Measurements from ENCODE around the gene CX3CR1.

The CX3CR1 gene

DNA sequence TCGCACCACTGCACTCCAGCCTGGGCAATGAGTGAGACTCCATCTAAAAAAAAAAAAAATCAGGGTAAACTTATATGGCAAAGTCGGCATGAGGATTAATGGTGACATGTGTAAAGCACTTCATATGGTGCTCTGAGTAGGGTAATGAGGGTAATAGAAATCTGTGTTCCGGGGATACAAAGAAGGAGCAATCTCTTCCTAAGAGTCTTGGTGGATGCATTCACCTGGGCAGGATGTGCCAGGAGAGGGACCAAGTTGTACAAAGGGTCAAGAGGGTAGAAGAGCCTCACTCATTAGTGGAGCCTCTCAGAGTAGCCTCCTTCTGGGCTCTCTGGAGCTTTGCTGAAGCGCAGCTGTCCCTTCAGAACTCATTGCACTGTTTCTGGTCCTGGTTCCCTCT is 9.3 kb upstream of the CX3CR1 start:
- Histone ChIP-seq H3K4me1 (ENCODE audit: control insufficient read depth, insufficient read depth, low read length) (peaks cover 2% of the 10 kb centered on the region), H3K9ac (ENCODE audit: low read depth, low read length) (no peak overlapping the region)

DNA sequence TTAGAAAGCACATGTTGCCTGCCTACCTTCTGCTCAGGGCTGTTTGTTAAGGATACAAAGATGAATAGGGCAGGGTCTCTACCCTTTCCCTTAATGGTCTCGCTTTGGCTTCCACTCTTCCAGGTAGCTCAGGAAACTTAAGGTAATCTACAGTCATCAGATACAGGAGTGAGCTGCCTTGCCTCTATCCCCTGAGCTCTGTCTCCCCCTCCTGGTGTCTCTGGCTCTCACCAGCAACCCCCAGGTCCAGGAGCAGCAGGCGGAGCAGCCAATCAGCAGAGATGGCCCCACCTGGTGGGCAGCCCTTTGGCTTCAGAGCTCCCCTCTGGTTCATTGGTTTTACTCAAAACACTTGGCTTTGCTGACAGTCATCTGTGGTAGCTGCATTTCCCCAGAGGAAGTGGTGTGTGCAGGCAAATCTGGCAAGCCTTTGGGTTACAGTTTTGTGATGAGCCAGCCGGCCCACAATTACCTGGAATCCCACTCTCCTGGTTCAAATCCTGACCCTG is 8.5 kb upstream of the CX3CR1 start:
- H3K27me3 ChIP-seq (ENCODE audit: control insufficient read depth, insufficient read depth, low read length) = no peaks in the 10 kb centered on the region
- no peaks in the 10 kb centered on the region for H3K9me3 ChIP-seq (ENCODE audit: control insufficient read depth, insufficient read depth, low read length)
- H3K4me3 ChIP-seq (ENCODE audit: low read depth, low read length) = no peak overlapping the region
- peaks cover 2% of the 10 kb centered on the region for H3K4me1 ChIP-seq (ENCODE audit: control insufficient read depth, insufficient read depth, low read length)
- no peaks in the 10 kb centered on the region for H3K36me3 ChIP-seq (ENCODE audit: control insufficient read depth, insufficient read depth, low read length)
- H3K9ac ChIP-seq (ENCODE audit: low read depth, low read length) = no peak overlapping the region

More for the DNA sequence above, 9.3 kb upstream of the CX3CR1 start:
- H3K9me3 ChIP-seq (ENCODE audit: control insufficient read depth, insufficient read depth, low read length) = no peaks in the 10 kb centered on the region
- no peaks in the 10 kb centered on the region for H3K36me3 ChIP-seq (ENCODE audit: control insufficient read depth, insufficient read depth, low read length)
- H3K4me3 ChIP-seq (ENCODE audit: low read depth, low read length) = no peak overlapping the region
- no peaks in the 10 kb centered on the region for H3K27me3 ChIP-seq (ENCODE audit: control insufficient read depth, insufficient read depth, low read length)

DNA sequence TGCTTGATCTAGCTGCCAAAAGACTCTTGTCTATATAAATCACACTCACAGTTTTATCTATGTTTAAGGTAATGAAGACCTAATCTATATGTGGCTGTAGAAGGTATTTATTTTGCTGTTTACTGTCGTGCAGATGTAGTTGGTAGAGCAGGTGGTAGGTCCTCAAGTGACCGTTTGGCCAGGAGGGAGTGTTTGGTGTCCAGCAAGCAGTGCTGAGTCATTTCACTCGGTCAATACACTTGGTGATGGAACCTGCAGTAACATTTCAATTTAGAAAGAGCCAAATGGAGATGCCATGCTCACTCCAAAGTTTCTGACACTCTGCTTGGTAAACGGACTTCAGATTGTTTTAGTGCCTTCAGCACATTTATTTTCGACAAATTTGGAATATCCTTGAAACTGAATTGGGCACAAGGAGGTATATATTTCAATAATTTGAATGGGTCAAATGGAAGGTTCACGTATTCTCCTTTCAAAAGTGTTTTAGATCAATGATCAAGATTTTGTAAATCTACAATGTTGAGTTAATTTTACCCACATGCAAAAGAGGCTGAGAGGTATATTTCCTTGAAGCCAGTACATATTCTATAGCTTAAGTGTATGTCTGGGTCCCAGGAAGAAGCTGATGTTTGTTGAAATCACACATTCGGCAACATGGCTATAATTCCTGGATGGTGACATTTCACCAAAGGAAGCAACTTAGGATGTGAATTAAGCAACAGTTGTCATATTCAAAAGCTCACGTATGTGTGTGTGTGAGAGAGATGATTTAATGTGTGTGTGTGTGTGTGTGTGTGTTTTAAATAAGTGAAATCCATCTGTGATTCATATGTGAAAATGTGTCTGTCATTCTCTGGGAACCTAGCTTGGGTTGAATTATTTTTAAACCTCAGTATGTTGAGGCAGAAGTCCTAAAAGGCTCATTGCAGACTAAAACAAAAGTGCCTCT is 7.7 kb upstream of the CX3CR1 start:
- H3K27me3 ChIP-seq (ENCODE audit: control insufficient read depth, insufficient read depth, low read length) = no peaks in the 10 kb centered on the region
- no peak overlapping the region for H3K9ac ChIP-seq (ENCODE audit: low read depth, low read length)
- H3K36me3 ChIP-seq (ENCODE audit: control insufficient read depth, insufficient read depth, low read length) = no peaks in the 10 kb centered on the region
- H3K9me3 ChIP-seq (ENCODE audit: control insufficient read depth, insufficient read depth, low read length) = no peaks in the 10 kb centered on the region
- H3K4me3 ChIP-seq (ENCODE audit: low read depth, low read length) = no peak overlapping the region
- H3K4me1 ChIP-seq (ENCODE audit: control insufficient read depth, insufficient read depth, low read length) = peaks cover 2% of the 10 kb centered on the region

DNA sequence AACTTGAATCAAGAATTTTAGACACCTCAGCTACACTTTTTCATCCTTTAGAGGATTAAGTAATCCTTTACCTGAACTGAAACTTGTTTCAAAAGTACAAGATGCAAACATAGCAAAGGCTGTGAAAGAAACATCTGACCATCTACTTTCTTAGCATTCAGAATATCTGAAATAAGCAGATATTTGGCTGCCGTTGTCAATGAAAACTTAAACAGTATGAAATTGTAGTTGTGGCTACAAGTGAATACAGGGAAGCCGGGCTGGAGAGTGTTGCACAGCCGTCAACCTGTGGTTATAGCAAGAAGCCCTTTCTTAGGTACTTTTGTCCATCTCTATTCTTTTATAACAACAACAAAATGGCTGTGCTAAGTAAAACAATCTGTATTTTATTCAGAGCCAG is 6.9 kb upstream of the CX3CR1 start:
- Histone ChIP-seq H3K9ac (ENCODE audit: low read depth, low read length) (no peak overlapping the region), H3K4me3 (ENCODE audit: low read depth, low read length) (no peak overlapping the region), H3K4me1 (ENCODE audit: control insufficient read depth, insufficient read depth, low read length) (peaks cover 2% of the 10 kb centered on the region)

DNA sequence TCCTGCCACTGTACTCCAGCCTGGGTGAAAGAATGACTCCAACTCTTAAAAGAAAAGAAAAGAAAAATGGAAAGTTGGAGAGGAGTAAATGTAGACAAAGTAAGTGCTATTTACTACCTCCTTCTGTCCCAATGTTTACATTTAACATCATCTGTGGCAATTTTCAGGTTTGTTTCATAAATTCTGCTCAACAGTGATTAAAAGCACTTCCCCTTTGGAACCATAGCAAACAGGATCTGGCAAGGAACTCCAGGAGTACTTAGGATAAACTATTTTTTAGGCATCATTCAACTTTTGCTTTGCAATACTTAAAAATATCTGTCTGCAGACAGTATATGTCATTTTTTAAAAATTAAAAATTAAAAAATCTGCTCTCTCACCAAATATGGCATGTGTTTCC is 5.5 kb upstream of the CX3CR1 start:
- Histone ChIP-seq H3K9ac (ENCODE audit: low read depth, low read length) (no peak overlapping the region), H3K9me3 (ENCODE audit: control insufficient read depth, insufficient read depth, low read length) (no peaks in the 10 kb centered on the region), H3K27me3 (ENCODE audit: control insufficient read depth, insufficient read depth, low read length) (no peaks in the 10 kb centered on the region), H3K4me1 (ENCODE audit: control insufficient read depth, insufficient read depth, low read length) (peaks cover 2% of the 10 kb centered on the region), H3K36me3 (ENCODE audit: control insufficient read depth, insufficient read depth, low read length) (no peaks in the 10 kb centered on the region), H3K4me3 (ENCODE audit: low read depth, low read length) (no peak overlapping the region)

More for the DNA sequence above, 6.9 kb upstream of the CX3CR1 start:
- no peaks in the 10 kb centered on the region for H3K27me3 ChIP-seq (ENCODE audit: control insufficient read depth, insufficient read depth, low read length)
- no peaks in the 10 kb centered on the region for H3K9me3 ChIP-seq (ENCODE audit: control insufficient read depth, insufficient read depth, low read length)
- H3K36me3 ChIP-seq (ENCODE audit: control insufficient read depth, insufficient read depth, low read length) = no peaks in the 10 kb centered on the region

DNA sequence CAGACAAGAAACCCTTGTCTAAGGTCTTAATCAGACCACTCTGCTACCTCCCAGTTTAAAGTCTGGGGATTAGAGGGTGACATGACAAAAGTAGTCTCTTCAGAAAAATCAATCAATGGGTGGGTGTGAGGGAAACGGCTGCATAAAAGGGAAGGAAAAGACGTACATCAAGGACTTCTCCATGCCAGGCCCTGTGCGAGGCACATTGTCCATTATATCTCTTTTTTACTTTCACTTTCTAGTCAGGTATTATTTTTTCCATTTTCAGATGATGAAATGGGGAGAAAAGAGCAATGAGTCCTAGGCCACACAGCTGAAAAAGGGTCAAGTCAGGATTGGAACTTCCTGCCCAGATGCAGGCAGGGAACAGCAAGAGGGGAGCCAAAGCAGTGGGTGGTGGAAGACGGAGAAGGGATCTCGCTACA is 4.6 kb upstream of the CX3CR1 start:
- H3K9me3 ChIP-seq (ENCODE audit: control insufficient read depth, insufficient read depth, low read length) = no peaks in the 10 kb centered on the region
- no peak overlapping the region for H3K9ac ChIP-seq (ENCODE audit: low read depth, low read length)
- peaks cover 2% of the 10 kb centered on the region for H3K4me1 ChIP-seq (ENCODE audit: control insufficient read depth, insufficient read depth, low read length)

DNA sequence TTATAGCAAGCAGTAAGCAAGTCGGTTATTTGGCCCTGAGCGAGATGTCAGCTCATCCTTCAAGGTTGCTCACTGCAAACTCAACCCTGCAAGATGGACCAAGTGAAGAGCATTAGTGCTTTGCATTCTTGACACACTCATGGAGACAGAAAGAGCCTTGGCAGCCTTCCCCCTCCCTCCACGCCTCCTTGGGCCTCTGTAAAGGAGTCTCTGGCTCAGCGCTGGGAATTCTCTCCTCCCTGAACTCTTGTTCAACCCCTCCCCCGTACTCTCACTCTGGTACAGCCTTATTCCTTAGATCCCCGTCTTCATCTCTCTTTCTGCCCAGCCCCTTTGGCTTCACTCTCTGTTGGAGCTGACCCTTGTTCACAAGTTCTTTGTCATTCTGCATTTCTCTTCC is 2.2 kb upstream of the CX3CR1 start:
- no peaks in the 10 kb centered on the region for H3K9me3 ChIP-seq (ENCODE audit: control insufficient read depth, insufficient read depth, low read length)
- H3K9ac ChIP-seq (ENCODE audit: low read depth, low read length) = no peak overlapping the region
- H3K36me3 ChIP-seq (ENCODE audit: control insufficient read depth, insufficient read depth, low read length) = no peaks in the 10 kb centered on the region
- no peaks in the 10 kb centered on the region for H3K4me1 ChIP-seq (ENCODE audit: control insufficient read depth, insufficient read depth, low read length)
- no peaks in the 10 kb centered on the region for H3K27me3 ChIP-seq (ENCODE audit: control insufficient read depth, insufficient read depth, low read length)
- no peak overlapping the region for H3K4me3 ChIP-seq (ENCODE audit: low read depth, low read length)

More for the DNA sequence above, 4.6 kb upstream of the CX3CR1 start:
- H3K4me3 ChIP-seq (ENCODE audit: low read depth, low read length) = no peak overlapping the region
- no peaks in the 10 kb centered on the region for H3K36me3 ChIP-seq (ENCODE audit: control insufficient read depth, insufficient read depth, low read length)
- H3K27me3 ChIP-seq (ENCODE audit: control insufficient read depth, insufficient read depth, low read length) = no peaks in the 10 kb centered on the region

DNA sequence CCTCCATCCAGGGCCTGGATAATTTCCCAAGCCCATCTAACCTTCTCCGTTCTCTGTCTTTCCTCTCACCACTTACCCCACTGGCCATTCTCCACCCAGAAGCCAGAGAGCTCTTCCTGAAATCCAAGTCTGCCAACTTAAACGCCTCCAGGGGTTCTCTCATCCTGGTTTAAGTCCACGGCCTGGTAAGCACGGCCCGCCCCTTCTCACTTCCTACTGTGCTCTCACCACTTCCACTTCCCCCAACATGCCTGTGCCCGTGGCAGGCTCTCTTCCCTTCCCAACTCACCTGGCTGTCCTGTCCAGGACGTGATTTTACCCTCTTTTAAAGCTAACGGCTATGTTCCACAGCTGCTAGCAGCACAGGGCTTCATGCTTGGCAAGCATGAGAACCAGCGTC is 1.7 kb upstream of the CX3CR1 start:
- Histone ChIP-seq H3K27me3 (ENCODE audit: control insufficient read depth, insufficient read depth, low read length) (no peaks in the 10 kb centered on the region), H3K36me3 (ENCODE audit: control insufficient read depth, insufficient read depth, low read length) (no peaks in the 10 kb centered on the region), H3K9ac (ENCODE audit: low read depth, low read length) (no peak overlapping the region), H3K9me3 (ENCODE audit: control insufficient read depth, insufficient read depth, low read length) (no peaks in the 10 kb centered on the region), H3K4me1 (ENCODE audit: control insufficient read depth, insufficient read depth, low read length) (no peaks in the 10 kb centered on the region), H3K4me3 (ENCODE audit: low read depth, low read length) (no peak overlapping the region)

DNA sequence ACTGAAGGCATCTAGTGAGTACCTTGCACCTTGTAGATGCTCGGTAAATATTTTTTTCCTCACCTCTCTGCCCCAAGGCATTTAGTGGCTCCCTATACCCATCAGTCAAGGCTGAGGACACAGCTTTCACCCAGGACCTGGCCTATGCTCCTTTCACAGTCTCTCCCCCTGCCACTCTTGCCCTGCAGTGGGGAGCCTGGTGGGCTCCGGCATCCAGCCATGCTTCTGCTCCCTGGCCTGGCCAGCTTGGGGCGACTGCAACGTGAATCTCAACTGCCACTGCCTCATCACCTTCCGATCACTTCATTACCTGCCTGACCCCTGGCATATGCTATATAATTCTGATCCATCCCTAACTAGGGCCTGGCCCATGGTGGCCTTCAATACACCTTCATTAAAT is 735 bp upstream of the CX3CR1 start:
- Histone ChIP-seq H3K4me3 (ENCODE audit: low read depth, low read length) (no peak overlapping the region), H3K27me3 (ENCODE audit: control insufficient read depth, insufficient read depth, low read length) (no peaks in the 10 kb centered on the region), H3K36me3 (ENCODE audit: control insufficient read depth, insufficient read depth, low read length) (no peaks in the 10 kb centered on the region), H3K9ac (ENCODE audit: low read depth, low read length) (no peak overlapping the region), H3K4me1 (ENCODE audit: control insufficient read depth, insufficient read depth, low read length) (no peaks in the 10 kb centered on the region), H3K9me3 (ENCODE audit: control insufficient read depth, insufficient read depth, low read length) (no peaks in the 10 kb centered on the region)

DNA sequence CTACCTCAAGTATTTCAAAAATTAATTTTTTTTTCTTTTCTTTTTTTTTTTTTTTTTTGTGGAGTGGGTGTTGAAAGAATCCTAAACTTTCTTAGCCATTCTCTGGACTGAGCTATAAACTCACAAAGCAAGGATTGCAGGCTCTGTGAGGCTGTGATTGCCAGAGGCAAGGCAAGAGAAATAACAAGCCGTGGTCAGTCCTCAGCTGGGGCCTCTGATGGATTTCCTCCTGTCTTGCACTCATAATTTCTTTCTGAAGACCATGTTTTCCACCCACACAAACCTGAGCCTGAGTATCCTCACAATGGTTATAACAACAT is 1.3 kb downstream of the CX3CR1 start:
- Histone ChIP-seq H3K36me3 (ENCODE audit: control insufficient read depth, insufficient read depth, low read length) (no peaks in the 10 kb centered on the region), H3K4me1 (ENCODE audit: control insufficient read depth, insufficient read depth, low read length) (no peaks in the 10 kb centered on the region), H3K27me3 (ENCODE audit: control insufficient read depth, insufficient read depth, low read length) (no peaks in the 10 kb centered on the region), H3K9me3 (ENCODE audit: control insufficient read depth, insufficient read depth, low read length) (no peaks in the 10 kb centered on the region), H3K4me3 (ENCODE audit: low read depth, low read length) (no peak overlapping the region), H3K9ac (ENCODE audit: low read depth, low read length) (no peak overlapping the region)

DNA sequence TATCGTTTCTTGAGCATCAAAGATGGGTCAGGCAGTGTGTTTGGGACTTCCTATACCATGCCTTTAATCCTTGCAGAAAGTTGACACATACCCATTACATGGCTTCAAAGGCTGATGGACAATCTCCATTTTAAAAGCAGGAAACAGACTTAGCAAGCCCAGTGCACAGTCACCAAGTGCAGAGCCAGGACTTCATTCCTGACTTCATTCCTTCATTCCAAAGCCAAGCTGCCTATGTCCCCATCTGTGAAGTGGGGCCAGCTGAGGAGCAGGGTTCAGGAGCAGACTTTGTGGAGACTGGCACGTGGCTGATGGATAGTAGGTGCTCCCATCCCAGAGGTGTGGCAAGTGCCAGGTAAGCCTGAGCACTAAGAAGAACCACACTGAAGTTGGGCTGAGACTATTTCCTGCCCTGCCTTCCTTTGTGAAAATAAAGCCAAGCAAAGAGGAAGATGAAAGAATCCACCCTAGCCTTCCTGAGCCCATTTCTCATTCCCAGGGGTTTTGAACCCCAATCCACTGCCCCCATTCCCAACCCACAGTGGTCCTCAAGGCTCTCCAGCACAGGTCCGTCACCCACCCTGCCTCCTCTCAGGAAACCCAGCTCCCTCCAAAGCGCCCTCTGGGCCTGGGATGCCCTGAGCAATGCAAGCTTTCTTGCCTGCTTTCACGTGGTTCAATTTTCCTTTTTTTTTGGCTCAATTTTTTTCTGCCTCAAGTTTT is 1.8 kb downstream of the CX3CR1 start:
- Histone ChIP-seq H3K4me1 (ENCODE audit: control insufficient read depth, insufficient read depth, low read length) (no peaks in the 10 kb centered on the region), H3K27me3 (ENCODE audit: control insufficient read depth, insufficient read depth, low read length) (no peaks in the 10 kb centered on the region), H3K4me3 (ENCODE audit: low read depth, low read length) (no peak overlapping the region)

DNA sequence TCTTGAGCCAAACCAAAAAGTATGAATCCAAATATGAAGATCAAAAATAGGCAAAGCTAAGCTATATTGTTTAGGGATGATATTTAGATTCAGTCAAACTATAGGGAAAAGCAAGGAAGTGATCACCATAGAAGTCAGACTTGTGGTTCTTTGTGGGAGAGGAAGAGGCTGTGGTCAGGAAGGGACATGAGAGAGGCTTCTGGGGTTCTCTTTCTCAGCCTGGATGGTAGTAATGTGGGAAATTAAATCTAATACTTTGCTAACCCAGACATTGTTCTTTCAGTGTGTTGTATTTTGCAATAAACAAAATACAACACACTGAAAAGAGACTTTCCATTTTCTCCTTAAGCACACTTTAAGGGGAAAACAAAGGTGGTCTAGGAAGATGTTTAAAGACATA is 3.1 kb downstream of the CX3CR1 start:
- Histone ChIP-seq H3K9me3 (ENCODE audit: control insufficient read depth, insufficient read depth, low read length) (no peaks in the 10 kb centered on the region), H3K27me3 (ENCODE audit: control insufficient read depth, insufficient read depth, low read length) (no peaks in the 10 kb centered on the region), H3K36me3 (ENCODE audit: control insufficient read depth, insufficient read depth, low read length) (no peaks in the 10 kb centered on the region), H3K9ac (ENCODE audit: low read depth, low read length) (no peak overlapping the region), H3K4me1 (ENCODE audit: control insufficient read depth, insufficient read depth, low read length) (no peaks in the 10 kb centered on the region), H3K4me3 (ENCODE audit: low read depth, low read length) (no peak overlapping the region)

More for the DNA sequence above, 1.8 kb downstream of the CX3CR1 start:
- H3K9me3 ChIP-seq (ENCODE audit: control insufficient read depth, insufficient read depth, low read length) = no peaks in the 10 kb centered on the region
- no peaks in the 10 kb centered on the region for H3K36me3 ChIP-seq (ENCODE audit: control insufficient read depth, insufficient read depth, low read length)
- no peak overlapping the region for H3K9ac ChIP-seq (ENCODE audit: low read depth, low read length)

All from iPS-15b (cell line).